NCI-H524 treated with DMSO at 0.1 percent for 48 hours (cell line): ENCODE data around the gene MED20.

Experiments
- DNase-seq: peaks from one replicate; lab custom pipeline; 2025; lab: John Stamatoyannopoulos, UW

The MED20 gene

DNA sequence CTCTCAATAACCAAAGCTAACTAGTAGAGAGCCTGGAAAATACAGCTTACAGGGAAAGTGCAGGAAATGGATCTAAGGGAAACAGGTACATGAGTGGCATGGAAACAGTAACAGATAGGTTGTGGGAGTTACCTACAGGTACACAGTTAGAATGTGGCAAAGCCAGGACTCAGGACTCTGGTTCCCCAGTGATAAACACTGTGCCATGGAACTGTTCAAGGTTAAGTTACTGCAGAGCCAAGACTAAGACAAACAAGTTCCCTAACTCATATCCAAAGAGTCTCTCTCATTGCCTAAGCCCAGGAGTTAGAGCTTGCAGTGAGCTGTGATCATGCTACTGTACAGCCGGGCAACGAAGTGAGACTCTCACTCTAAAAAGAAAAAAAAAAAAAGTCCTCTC, 6.6 kb downstream of the MED20 start:
- no peak for DNase-seq

GRCh38 chr6:41909727-41910126, 11.2 kb downstream of the MED20 start:
- no peak for DNase-seq

DNA sequence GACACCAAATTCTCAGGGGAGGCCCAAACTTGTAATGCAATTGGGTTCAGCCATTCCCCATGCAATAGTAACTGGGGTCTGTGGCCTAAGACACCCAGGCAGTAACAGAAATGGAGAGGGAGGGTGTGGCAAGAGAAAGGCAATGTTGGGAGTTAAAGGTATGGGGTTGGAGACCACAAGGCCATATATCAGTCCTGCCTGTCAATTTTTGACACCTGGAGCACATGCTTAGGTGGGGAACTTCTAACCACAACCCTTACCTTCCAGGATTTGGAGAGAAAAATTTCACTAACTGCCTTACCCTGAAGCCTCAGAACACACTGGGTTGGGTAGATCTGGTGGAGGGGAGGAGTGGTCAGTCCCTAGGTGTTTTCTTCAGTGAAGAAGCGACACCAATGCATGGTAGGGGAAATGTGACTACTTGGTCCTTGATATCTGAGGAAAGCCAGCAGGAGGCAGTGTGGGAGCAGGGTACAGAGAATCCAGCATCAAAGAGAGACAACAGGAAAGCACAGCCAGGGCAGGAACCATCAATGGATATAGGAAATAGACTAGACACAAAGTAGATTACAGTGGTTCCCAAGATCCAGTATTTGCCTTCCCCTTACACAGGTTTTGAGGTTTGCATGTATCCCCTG, 18.9 kb downstream of the MED20 start:
- DNase-seq = no peak

DNA sequence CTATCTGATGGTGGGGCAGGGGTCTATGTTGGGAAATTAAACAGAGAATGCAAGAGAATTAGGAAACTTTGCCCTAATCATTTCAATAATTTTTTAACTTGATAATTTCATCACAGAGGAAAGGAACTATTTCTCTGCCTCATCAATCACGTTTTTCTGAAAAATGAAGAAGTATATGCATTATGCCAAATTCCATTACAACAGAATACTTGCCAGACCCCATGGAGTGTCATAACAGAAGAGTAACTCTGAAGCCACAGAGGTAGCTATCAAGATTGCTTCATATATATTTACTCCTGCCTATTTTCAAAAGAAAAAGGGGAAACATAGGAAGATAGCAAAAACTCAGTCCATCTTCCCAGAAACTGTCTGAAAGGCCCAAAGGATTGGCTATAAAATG, 20.1 kb downstream of the MED20 start:
- no peak for DNase-seq

DNA sequence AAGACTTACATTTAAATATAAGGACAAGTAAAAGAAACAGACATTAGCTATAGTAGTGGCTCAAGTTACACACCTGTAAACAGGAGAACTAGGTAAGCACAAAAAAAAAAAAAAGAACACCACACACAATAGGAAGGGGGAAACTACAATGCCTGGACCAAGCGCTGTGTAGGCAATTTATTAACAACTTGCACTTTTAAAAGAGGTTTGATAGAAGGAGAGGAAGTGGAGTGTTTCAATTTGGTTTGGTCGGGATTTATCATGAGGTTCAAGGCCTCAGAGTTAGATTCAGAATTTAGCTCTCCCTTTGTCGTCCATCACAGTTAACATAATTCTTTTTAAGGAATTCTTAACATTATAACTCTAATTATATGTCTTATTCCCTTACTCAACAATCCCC, 24.7 kb downstream of the MED20 start:
- no peak for DNase-seq

DNA sequence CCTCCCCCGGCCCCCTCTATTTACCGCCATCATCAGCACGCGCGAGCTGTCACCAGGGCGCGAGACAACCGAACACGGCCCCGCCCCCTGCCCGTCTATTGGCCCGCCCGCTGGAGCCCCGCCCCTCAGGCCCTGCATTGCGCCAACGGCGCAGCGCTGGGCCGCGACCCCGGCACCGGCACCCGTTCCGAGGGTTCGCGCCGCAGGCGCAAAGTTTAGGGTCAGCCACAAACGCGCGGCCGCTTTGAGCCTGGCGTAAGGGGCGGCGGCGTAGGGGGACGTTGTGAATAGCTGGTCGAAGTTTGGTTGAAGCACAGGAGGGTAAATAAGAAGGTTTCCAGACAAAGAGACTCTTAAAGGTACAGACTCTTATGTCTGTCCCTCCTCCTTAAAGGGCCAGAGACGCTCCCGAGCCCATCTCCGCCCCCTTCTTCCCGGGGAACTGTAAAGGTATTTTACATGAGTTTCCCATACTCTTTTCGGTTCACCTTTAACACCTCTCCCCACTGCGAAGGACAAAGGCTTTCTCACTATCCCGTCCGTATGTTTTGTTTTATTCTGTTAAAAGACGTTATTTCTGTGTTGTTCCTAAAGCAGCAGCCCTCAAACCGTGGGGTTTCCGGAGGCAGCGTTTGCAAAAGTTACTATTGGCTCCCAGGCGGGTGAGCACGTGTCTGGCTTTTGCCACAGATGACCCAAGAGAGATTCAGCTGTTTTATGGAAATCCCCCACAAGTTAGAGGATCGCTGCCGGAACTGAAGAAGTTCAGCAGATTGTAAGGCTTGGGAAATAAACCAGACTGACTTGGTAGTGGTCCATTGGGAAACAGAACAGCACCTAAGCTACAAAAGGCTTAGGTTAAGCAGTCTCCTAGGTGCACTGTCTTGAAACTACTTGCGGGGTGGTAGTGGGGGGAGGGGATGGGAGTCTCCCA, 25.4 kb downstream of the MED20 start, which contains the start of gene USP49:
USP49 (minus strand) TSS at position 76 of the 934 bp plus-strand sequence. CDS start 88,392 bp downstream, outside the sequence.
- DNase-seq = peak; percentile 41

DNA sequence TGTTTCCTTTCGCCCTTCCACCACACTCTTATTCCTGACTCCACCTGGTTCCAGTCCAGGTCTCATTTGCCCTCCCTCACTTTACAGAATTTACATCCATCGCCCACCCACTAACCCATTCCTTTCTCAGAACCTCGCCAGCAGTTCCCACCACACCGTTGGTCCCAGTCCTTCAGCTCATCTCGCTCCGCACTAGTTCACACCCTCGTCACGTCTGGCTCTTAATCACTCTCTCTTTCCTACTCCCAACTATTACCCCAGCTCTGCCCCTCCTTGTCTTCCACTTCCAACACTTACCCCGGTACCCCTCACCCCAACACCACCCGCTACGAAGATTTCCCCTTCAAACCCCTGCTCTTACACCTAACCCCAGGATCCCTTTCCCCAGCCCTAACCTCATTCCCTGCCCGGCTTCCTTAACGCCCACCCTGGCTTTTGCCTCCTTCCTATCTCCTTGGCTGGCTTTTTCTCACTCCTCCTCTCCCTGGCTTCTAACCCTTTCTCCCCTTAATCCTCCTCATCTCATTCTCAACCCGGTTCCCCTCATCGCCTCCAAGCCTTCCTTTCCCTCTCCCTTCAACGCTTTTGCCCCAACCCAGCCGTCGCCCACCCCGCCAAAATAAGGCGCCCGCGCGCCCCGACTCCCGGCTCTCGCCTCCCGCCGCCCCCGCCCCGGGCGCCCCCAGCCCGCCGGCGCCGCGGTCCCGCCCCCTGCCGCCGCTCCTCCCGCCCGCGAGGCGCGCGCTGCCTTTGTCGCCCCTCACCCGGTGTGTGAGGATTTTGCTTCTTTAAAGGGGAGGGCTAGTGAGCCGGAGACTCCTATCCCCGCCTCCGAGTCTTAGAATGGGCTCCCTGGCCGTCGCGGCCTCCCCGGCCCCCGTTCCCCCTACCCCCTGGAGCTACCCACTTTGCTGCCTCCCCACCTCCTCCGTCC, 26.3 kb downstream of the MED20 start:
- no peak for DNase-seq

- no peak for DNase-seq
Observed at GRCh38 chr6:41892921-41893564, 27.9 kb downstream of the MED20 start.

- peak; percentile 30 for DNase-seq
Observed at GRCh38 chr6:41887331-41887751, 33.6 kb downstream of the MED20 start.

DNA sequence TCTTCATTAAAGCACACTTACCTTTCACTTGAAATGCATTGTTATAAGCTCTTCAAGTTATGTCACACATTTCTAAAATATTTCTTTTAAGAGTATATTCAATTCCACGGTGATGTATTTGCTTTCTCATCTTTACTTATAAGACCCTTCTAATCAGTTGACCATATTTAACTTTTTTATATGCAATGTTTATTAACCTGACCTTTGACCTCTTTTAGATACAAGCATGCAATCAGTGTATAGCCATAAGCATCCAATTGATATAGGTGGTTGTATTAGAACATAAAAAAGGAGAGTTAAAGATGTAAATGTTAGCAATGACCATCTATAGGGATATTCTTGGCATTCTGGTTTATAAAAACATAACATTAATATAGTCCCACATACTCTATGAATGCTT, 35.0 kb downstream of the MED20 start:
- no peak for DNase-seq

DNA sequence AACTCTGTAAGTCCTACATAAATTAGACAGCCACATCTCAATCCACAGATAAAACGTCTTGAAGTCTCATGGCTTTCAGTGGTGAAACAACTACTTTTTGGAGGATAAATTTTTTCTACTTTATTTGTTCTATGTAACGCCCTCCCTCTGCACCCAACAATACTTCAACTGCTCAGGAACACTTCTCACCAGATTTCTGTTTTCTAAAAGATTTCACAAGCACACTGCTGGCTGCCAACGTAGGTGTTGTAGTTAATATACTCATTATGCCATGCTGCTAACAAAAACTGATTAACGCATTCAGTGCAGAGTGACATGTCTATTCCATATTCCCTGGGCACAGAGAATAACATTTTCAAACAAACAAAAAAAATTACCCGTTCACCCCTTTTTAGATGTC, 36.0 kb downstream of the MED20 start:
- DNase-seq = no peak

- no peak for DNase-seq
Observed at GRCh38 chr6:41881506-41881905, 39.4 kb downstream of the MED20 start.

GRCh38 chr6:41878961-41879405, 42.0 kb downstream of the MED20 start:
- DNase-seq = no peak

- no peak for DNase-seq
Observed at GRCh38 chr6:41878246-41878645, 42.7 kb downstream of the MED20 start.

DNA sequence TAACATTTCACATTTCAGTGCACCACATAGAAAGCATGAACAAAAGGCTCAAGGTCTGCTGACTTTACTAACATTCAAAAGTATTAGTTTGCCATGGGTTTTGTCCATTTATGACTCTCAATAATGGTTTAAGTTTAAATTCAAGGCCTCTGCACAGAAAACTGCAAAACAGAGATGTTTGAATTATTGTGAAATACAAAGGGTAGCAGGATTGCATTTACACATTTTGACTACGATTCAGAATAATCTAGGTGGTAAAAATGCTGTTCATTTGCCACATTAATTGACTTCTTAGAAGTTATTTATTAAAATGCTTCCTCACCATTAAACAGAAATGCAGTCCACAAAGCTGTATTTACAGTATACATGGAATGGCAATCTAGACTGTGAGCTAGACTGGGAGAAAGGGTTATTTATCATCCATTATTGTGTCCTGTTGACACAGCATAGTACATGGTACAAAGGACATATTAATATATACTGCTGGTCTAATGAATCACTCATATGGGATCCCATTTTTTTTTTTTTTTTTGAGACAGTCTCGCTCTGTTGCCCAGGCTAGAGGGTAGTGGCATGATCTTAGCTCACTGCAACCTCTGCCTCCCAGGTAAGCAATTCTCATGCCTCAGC, 43.8 kb downstream of the MED20 start:
- no peak for DNase-seq

- no peak for DNase-seq
Observed at GRCh38 chr6:41874741-41875140, 46.2 kb downstream of the MED20 start.

GRCh38 chr6:41872147-41872546, 48.8 kb downstream of the MED20 start:
- no peak for DNase-seq

- no peak for DNase-seq
Observed at GRCh38 chr6:41871691-41872090, 49.2 kb downstream of the MED20 start.

DNA sequence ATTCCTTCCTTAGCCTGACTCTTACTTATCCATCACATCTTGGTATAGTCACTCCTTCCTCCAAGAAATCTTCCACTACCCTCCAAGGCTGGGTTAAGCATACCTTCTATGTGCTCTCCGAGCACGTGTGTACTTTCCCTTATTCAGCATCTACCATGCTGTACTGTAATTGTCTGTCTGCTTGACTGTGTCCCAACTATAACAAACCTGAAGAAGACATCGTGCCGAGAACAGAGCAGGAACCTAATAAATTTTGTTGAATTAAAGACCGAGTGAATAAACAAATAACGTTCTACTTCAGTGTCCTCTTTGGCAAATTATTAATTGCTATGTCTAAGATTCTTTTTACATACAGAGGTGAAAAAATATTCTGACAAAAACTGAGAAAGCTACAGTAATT, 61.6 kb downstream of the MED20 start:
- no peak for DNase-seq

- DNase-seq = no peak
Observed at GRCh38 chr6:41858703-41859102, 62.2 kb downstream of the MED20 start.
